Sigmoid colon (tissue), 7 donors: ENCODE data around the gene KRCC1. TPM values are rescaled to one million over a fixed set of nuclear protein-coding genes. Genes with fewer than 3 reads are reported as not detected.

Experiments
- polyA plus RNA-seq, 3 donors: library from polyadenylated mRNA; stranded (reverse); fragments of 200-250 nt; gene quantifications; one replicate each; pipeline ENCODE4 v1.2.3, GENCODE V29; 2013
- small RNA-seq, 3 donors: library from RNA; depleted of rRNA; stranded (forward); fragments of <200 nt; gene quantifications; one replicate each; pipeline ENCODE3, GENCODE V24; 2016
- total RNA-seq, 4 donors: library from RNA; depleted of rRNA; stranded (reverse); fragments of >200 nt; gene quantifications; one replicate each; pipeline ENCODE4 v1.1.0, GENCODE V29; 2016
- donor health status: healthy with polysubstance abuse.
- donor health status: Bipolar disorder and iron deficiency.
- donor health status: healthy.

KRCC1 gene
- total and polyA plus RNA-seq, 7 donors = 27.7 to 129 (median 44.6) TPM

Small RNA genes within 50 kb of the gene (small RNA-seq; reads per million reads assigned to genes)
- gene MIR4780 (0 to 0.22 (median 0) reads per million in 3 donors), gene RNU2-63P (0 to 0.06 (median 0) reads per million in 3 donors)

Other genes with a start within 250 kb of the KRCC1 start
- gene RGPD2, start 230.0 kb downstream of the KRCC1 start, total RNA-seq = 1 to 10 TPM; 1.2 to 7.2 (median 2.1) TPM
- gene RGPD2, start 230.0 kb downstream of the KRCC1 start, polyA plus RNA-seq = 1 to 10 TPM in 2 of 3 donors, not detected in 1; 1.8 to 2.0 TPM
- not detected for gene RNU2-63P, start 39.2 kb downstream of the KRCC1 start, total RNA-seq
- gene RNU2-63P, start 39.2 kb downstream of the KRCC1 start, polyA plus RNA-seq = not detected
- 10 to 100 TPM in 3 of 4 donors, 1 to 10 TPM in 1; 8.6 to 45.7 (median 32.8) TPM for gene SMYD1, start 12.0 kb upstream of the KRCC1 start, total RNA-seq
- 1 to 10 TPM in 1 of 3 donors, under 1 TPM in 1, not detected in 1; under 0.01 to 1.1 TPM for gene SMYD1, start 12.0 kb upstream of the KRCC1 start, polyA plus RNA-seq
- 1 to 10 TPM in 1 of 4 donors, not detected in 3; 5.4 TPM for gene FABP1, start 72.3 kb upstream of the KRCC1 start, total RNA-seq
- over 10,000 TPM in 1 of 3 donors, 1,000 to 10,000 TPM in 2; 7,344 to 26,931 (median 8,536) TPM for gene FABP1, start 72.3 kb upstream of the KRCC1 start, polyA plus RNA-seq
- 10 to 100 TPM in 3 of 4 donors, 1 to 10 TPM in 1; 2.5 to 32.4 (median 28.5) TPM for gene THNSL2, start 114.6 kb upstream of the KRCC1 start, total RNA-seq
- 10 to 100 TPM in 2 of 3 donors, 1 to 10 TPM in 1; 9.9 to 23.4 (median 16.6) TPM for gene THNSL2, start 114.6 kb upstream of the KRCC1 start, polyA plus RNA-seq